GM12878 (cell line): ENCODE data around the gene NADSYN1. TPM values are rescaled to one million over a fixed set of nuclear protein-coding genes. Genes with fewer than 3 reads are reported as not detected.

Experiments
- ATAC-seq: fragments of 200-7000 bp; cut with Tn5 transposase; 3 replicates; pipeline ENCODE4 v1.9.1; 2020; ENCODE audit warnings: mild to moderate bottlenecking, moderate library complexity
- BruUV-seq: library from RNA; stranded (reverse); fragments of 400-500 nt; replicated peaks from 2 replicates; lab custom pipeline; 2021; lab: Mats Ljungman, UMichigan
- CTCF ChIA-PET: fragments of 300-600 bp; sonication (Branson Sonifier 250); formaldehyde crosslinking; extraction: SDS; loops from one replicate; lab custom pipeline; 2021; ENCODE audit warnings: inconsistent platforms; lab: Yijun Ruan, JAX
- POLR2A ChIA-PET: fragments of 350-600 bp; formaldehyde crosslinking; extraction: SDS; loops from one replicate; lab custom pipeline; 2021; ENCODE audit warnings: inconsistent platforms; lab: Charles Lee
- RAD21 ChIA-PET: fragments of 300-600 bp; sonication (Branson Sonifier 250); formaldehyde crosslinking; loops from one replicate; lab custom pipeline; 2023; ENCODE audit warnings: antibody characterized with exemption; ENCODE audit not compliant: unreplicated experiment; lab: Charles Lee
- SMC1A ChIA-PET: fragments of 300-600 bp; sonication (Branson Sonifier 250); formaldehyde crosslinking; loops from one replicate; lab custom pipeline; 2023; ENCODE audit not compliant: unreplicated experiment, uncharacterized antibody; lab: Charles Lee
- DNase-seq: peaks from one replicate; pipeline ENCODE4 v3.0.0-alpha.2; 2011; ENCODE audit warnings: low read depth, low spot score
- FAIRE-seq: peaks from 3 replicates; lab custom pipeline; 2011; peaks lifted over from hg19 to GRCh38; lab: Jason Lieb, UNC
- H2AFZ ChIP-seq: 2 replicates; pipeline ENCODE4 v1.6.0; 2011; ENCODE audit warnings: low read depth, low read length, control low read depth; ENCODE audit not compliant: control insufficient read depth
- H3K27ac ChIP-seq: 2 replicates; pipeline ENCODE4 v1.5.1; 2011; ENCODE audit warnings: control low read depth; ENCODE audit not compliant: control insufficient read depth, insufficient read depth
- H3K27me3 ChIP-seq, 2 experiments: replicated peaks in 1 of 2; 2 replicates each; pipeline versions ENCODE4 v1.6.0 to v1.6.1; 2011; ENCODE audit warnings: low read length in 1 of 2; ENCODE audit not compliant: control insufficient read depth in 2 of 2, insufficient read depth in 2 of 2
- H3K36me3 ChIP-seq, 2 experiments: 2 replicates each; pipeline ENCODE4 v1.5.1; 2011; ENCODE audit warnings: low read length in 1 of 2; ENCODE audit not compliant: control insufficient read depth in 2 of 2, insufficient read depth in 2 of 2
- H3K4me1 ChIP-seq: 2 replicates; pipeline ENCODE4 v1.6.1; 2011; ENCODE audit warnings: mild to moderate bottlenecking, low read length, moderate library complexity, mixed read lengths; ENCODE audit not compliant: control insufficient read depth, insufficient read depth
- H3K4me2 ChIP-seq: 2 replicates; pipeline ENCODE4 v1.6.0; 2011; ENCODE audit warnings: control low read depth; ENCODE audit not compliant: control insufficient read depth, insufficient read depth
- H3K4me3 ChIP-seq: fragments of 200-600 bp; sonication (generic); 2 replicates; pipeline ENCODE4 v1.5.1; 2016
- H3K79me2 ChIP-seq: 2 replicates; pipeline ENCODE4 v1.6.0; 2011; ENCODE audit warnings: low read length; ENCODE audit not compliant: control insufficient read depth, insufficient read depth
- H3K9ac ChIP-seq: 2 replicates; pipeline ENCODE4 v1.8.0; 2011; ENCODE audit warnings: low read length, control low read depth, mixed read lengths; ENCODE audit not compliant: control insufficient read depth, insufficient read depth
- H3K9me3 ChIP-seq: replicated peaks from 3 replicates; pipeline ENCODE4 v1.5.1; 2011; ENCODE audit warnings: mild to moderate bottlenecking, low read length; ENCODE audit not compliant: control insufficient read depth, insufficient read depth
- H4K20me1 ChIP-seq: 2 replicates; pipeline ENCODE4 v1.6.0; 2011; ENCODE audit not compliant: control insufficient read depth, insufficient read depth
- ATF3 ChIP-seq: IDR thresholded peaks from 2 replicates; pipeline ENCODE4 v1.6.1; 2011; ENCODE audit warnings: low read depth, mild to moderate bottlenecking, low read length, moderate library complexity, borderline replicate concordance; ENCODE audit errors: extremely low read depth
- BACH1 ChIP-seq: fragments of 450-650 bp; IDR thresholded peaks from 2 replicates; pipeline ENCODE4 v1.6.1; 2017; ENCODE audit warnings: mild to moderate bottlenecking, borderline replicate concordance
- BCLAF1 ChIP-seq: fragments of 450-650 bp; IDR thresholded peaks from 2 replicates; pipeline ENCODE4 v1.6.1; 2017; ENCODE audit warnings: antibody characterized with exemption, mild to moderate bottlenecking, moderate library complexity
- CEBPB ChIP-seq, 2 experiments: fragments of 150-350 bp in 1 of 2; IDR thresholded peaks; 2 replicates each; pipeline ENCODE4 v1.6.1; 2012 to 2014; ENCODE audit warnings: low read depth in 2 of 2, low read length in 2 of 2, borderline replicate concordance in 1 of 2, inconsistent platforms in 1 of 2
- CHD2 ChIP-seq: IDR thresholded peaks from 2 replicates; pipeline ENCODE4 v1.6.1; 2011; ENCODE audit warnings: low read depth, low read length, improper control_type of control experiment, borderline replicate concordance
- CHD4 ChIP-seq: fragments of 200-600 bp; sonication (generic); IDR thresholded peaks from 2 replicates; pipeline ENCODE4 v1.6.1; 2016; ENCODE audit warnings: mild to moderate bottlenecking
- GATAD2B ChIP-seq: fragments of 450-650 bp; conservative IDR thresholded peaks from 2 replicates; pipeline ENCODE4 v1.6.1; 2017; ENCODE audit warnings: low read depth, mild to moderate bottlenecking, moderate library complexity
- HDAC2 ChIP-seq: fragments of 200-600 bp; sonication (generic); IDR thresholded peaks from 2 replicates; pipeline ENCODE4 v1.6.1; 2017
- JUND ChIP-seq: IDR thresholded peaks from 2 replicates; pipeline ENCODE4 v1.6.1; 2012; ENCODE audit warnings: low read depth, mild to moderate bottlenecking, low read length, improper control_type of control experiment, moderate library complexity
- MTA3 ChIP-seq: IDR thresholded peaks from 2 replicates; pipeline ENCODE4 v1.6.1; 2012; ENCODE audit warnings: low read length, inconsistent platforms, borderline replicate concordance
- POLR2AphosphoS2 ChIP-seq: IDR thresholded peaks from 2 replicates; pipeline ENCODE4 v1.6.1; 2011; ENCODE audit warnings: low read depth, mild to moderate bottlenecking, low read length, improper control_type of control experiment, moderate library complexity
- POLR2AphosphoS5 ChIP-seq: IDR thresholded peaks from 2 replicates; pipeline ENCODE4 v1.6.1; 2011; ENCODE audit warnings: mild to moderate bottlenecking, low read length, inconsistent platforms
- RAD21 ChIP-seq: IDR thresholded peaks from 2 replicates; pipeline ENCODE4 v1.6.1; 2011; ENCODE audit warnings: mild to moderate bottlenecking, low read depth, low read length, moderate library complexity; ENCODE audit not compliant: insufficient read depth
- SKIL ChIP-seq: fragments of 450-650 bp; IDR thresholded peaks from 2 replicates; pipeline ENCODE4 v1.6.1; 2017; ENCODE audit warnings: mild to moderate bottlenecking, low read depth, inconsistent platforms; ENCODE audit not compliant: poor library complexity, severe bottlenecking
- ZBTB33 ChIP-seq: fragments of 450-650 bp; IDR thresholded peaks from 2 replicates; pipeline ENCODE4 v1.6.1; 2017; ENCODE audit warnings: mild to moderate bottlenecking
- ZNF24 ChIP-seq: fragments of 450-650 bp; IDR thresholded peaks from 2 replicates; pipeline ENCODE4 v1.6.1; 2017; ENCODE audit warnings: antibody characterized with exemption, mild to moderate bottlenecking
- ZZZ3 ChIP-seq: IDR thresholded peaks from 2 replicates; pipeline ENCODE4 v1.6.1; 2011; ENCODE audit warnings: low read depth; ENCODE audit not compliant: control insufficient read depth, insufficient read length
- WGBS: methylation state at CpG from one replicate; pipeline ENCODE4 v1.1.6; 2016; ENCODE audit warnings: low lambda C conversion rate; ENCODE audit not compliant: insufficient replicate concordance, insufficient coverage; ENCODE audit errors: missing lambda C conversion rate; 5-methylcytosine and 5-hydroxymethylcytosine counted together
- in situ Hi-C: fragments of 300-500 bp; cut with MboI; formaldehyde crosslinking; loops from 9 replicates; pipeline ENCODE4 v1.14.3; 2018; ENCODE audit warnings: mixed read lengths
- intact Hi-C: fragments of 100-400 bp; cut with micrococcal nuclease; formaldehyde crosslinking; loops from one replicate; pipeline ENCODE4 v1.14.2; 2022; ENCODE audit not compliant: unreplicated experiment
- polyA plus RNA-seq, 11 experiments: library from polyadenylated mRNA; depleted of rRNA in 4 of 11; unstranded in 6 of 11; stranded (reverse) in 5 of 11; fragments of >200 nt; fragmentation: Nextera tagmentation in 4 of 11; fragmentation: Illumina TruSeq in 1 of 11; extraction: Ambion mirVana in 4 of 11; extraction: Trizol in 1 of 11; gene quantifications; 1 replicate in 1 of 11; 2 replicates in 10 of 11; pipeline versions ENCODE4 v1.2.1 to v1.2.3, GENCODE V29; 2011 to 2016; ENCODE audit warnings: inconsistent platforms in 2 of 11, missing spikeins in 2 of 11, low read depth in 1 of 11
- total RNA-seq, 4 experiments: library from RNA; depleted of rRNA in 3 of 4; stranded (reverse); fragments of >200 nt in 3 of 4; fragmentation: Illumina TruSeq in 1 of 4; extraction: Trizol in 1 of 4; gene quantifications; 2 replicates each; pipeline versions ENCODE4 v1.2.1 to v1.2.3, GENCODE V29; 2013 to 2021

The NADSYN1 gene
- total and polyA plus RNA-seq, 10 of the 15 experiments (the other 5 are each of a cell fraction or from before 2014, with no cell fraction given) = 12.2 to 90.2 (median 69.5) TPM

GRCh38 chr11:71438650-71439049 is 14.4 kb upstream of the NADSYN1 start:
- 96% methylated on average over 19 of the region's 19 CpGs for WGBS
- Histone ChIP-seq H3K9ac (no peak overlapping the region), H3K4me1 (no peaks in the 10 kb centered on the region), H3K4me3 (no peak overlapping the region), H3K79me2 (no peaks in the 10 kb centered on the region), H4K20me1 (no peaks in the 10 kb centered on the region), H3K4me2 (no peak overlapping the region), H3K27me3 (no peaks in the 10 kb centered on the region), H3K27ac (no peak overlapping the region), H3K36me3 (peaks cover 14 to 15% of the 10 kb centered on the region in 2 experiments; a peak in 3 of 4 replicates), H3K9me3 (no peaks in the 10 kb centered on the region), H2AFZ (no peak overlapping the region)
- FAIRE-seq (no peak), ATAC-seq (no peak), DNase-seq (no peak)
- ChIA-PET RAD21 (no interaction called here), CTCF (no interaction called here), SMC1A (no interaction called here), POLR2A (no interaction called here)
- BruUV-seq = no TSS peak
- intact Hi-C loops (no loop called here), in situ Hi-C loops (no loop called here)
- no peak for TF ChIP-seq BCLAF1
- TF ChIP-seq CHD4 = no peak
- TF ChIP-seq CHD2 = no peak
- no peak for TF ChIP-seq SKIL
- TF ChIP-seq ZBTB33 = no peak
- no peak for TF ChIP-seq HDAC2
- TF ChIP-seq MTA3 = no peak
- TF ChIP-seq BACH1 = no peak
- TF ChIP-seq POLR2AphosphoS5 = no peak
- no peak for TF ChIP-seq ZZZ3
- no peak for TF ChIP-seq CEBPB (IDR thresholded peaks at IDR 0.05; ENCODE audit: borderline replicate concordance in 1 of 2, low read depth in 2 of 2, low read length in 2 of 2)
- TF ChIP-seq ATF3 = no peak
- TF ChIP-seq RAD21 = no peak
- TF ChIP-seq JUND = no peak
- TF ChIP-seq POLR2AphosphoS2 = no peak
- TF ChIP-seq ZNF24 = no peak
- TF ChIP-seq GATAD2B = no peak
